Epithelial cell of esophagus (primary cell): Measurements from ENCODE around the gene ZNF296.

ENCODE experiments used
- DNase-seq: peaks from one replicate; pipeline ENCODE4 v3.0.0; 2010; ENCODE audit warnings: low read depth
- H3K4me3 ChIP-seq: 2 replicates; pipeline ENCODE4 v1.5.1; 2011; ENCODE audit warnings: mild to moderate bottlenecking, low read length, control low read depth
- CTCF ChIP-seq: IDR thresholded peaks from 2 replicates; pipeline ENCODE4 v1.5.1; 2011; ENCODE audit warnings: low read depth, mild to moderate bottlenecking, low read length, control low read depth, inconsistent platforms; ENCODE audit not compliant: insufficient read depth; ENCODE audit errors: missing control alignments

The ZNF296 gene

GRCh38 chr19:45047188-45047797 lies 29.0 kb downstream of the ZNF296 start:
- no peak for TF ChIP-seq CTCF
- H3K4me3 ChIP-seq = no peak overlapping the region
- no peak for DNase-seq

- H3K4me3 ChIP-seq = no peak overlapping the region
- no peak for TF ChIP-seq CTCF
- DNase-seq = no peak
These were observed 29.9 kb downstream of the ZNF296 start for GRCh38 chr19:45046355-45046754.

- H3K4me3 ChIP-seq = no peak overlapping the region
- no peak for TF ChIP-seq CTCF
- no peak for DNase-seq
These were observed 30.5 kb downstream of the ZNF296 start for GRCh38 chr19:45045671-45046353.

- no peak overlapping the region for H3K4me3 ChIP-seq
- DNase-seq = no peak
- TF ChIP-seq CTCF = no peak
These were observed 35.2 kb downstream of the ZNF296 start for GRCh38 chr19:45041125-45041524.

GRCh38 chr19:45040059-45040771 lies 36.1 kb downstream of the ZNF296 start:
- H3K4me3 ChIP-seq = peak overlapping the region; percentile 93
- TF ChIP-seq CTCF = no peak
- no peak for DNase-seq

- TF ChIP-seq CTCF = no peak
- peak; percentile 91 for DNase-seq
- H3K4me3 ChIP-seq = peak within 1 kb of the TSS; percentile 93
These were observed 37.1 kb downstream of the ZNF296 start, which contains the start of gene CLASRP for GRCh38 chr19:45038931-45039893. CLASRP (plus strand) TSS chr19:45039045; CDS start chr19:45040213, 1,168 bp downstream.
